SJSA1 (cell line): ENCODE data around the gene CLPTM1L. TPM values are rescaled to one million over a fixed set of nuclear protein-coding genes. Genes with fewer than 3 reads are reported as not detected.
"Not testable (repeated sequence)": the region's sequence is repeated elsewhere in the genome, so short reads cannot be mapped to it uniquely, and the experiment has no call there.

Experiments used
- DNase-seq, 2 experiments: peaks; one replicate each; pipeline ENCODE4 v3.0.0-alpha.2; 2015 to 2020; ENCODE audit warnings: low spot score in 2 of 2, low read depth in 1 of 2
- H3K27ac ChIP-seq: fragments of 250-450 bp; sonication (Bioruptor Pico); 2 replicates; pipeline ENCODE4 v1.5.1; 2020; ENCODE audit warnings: mild to moderate bottlenecking, moderate library complexity
- H3K27me3 ChIP-seq: fragments of 250-450 bp; sonication (Bioruptor Pico); replicated peaks from 2 replicates; pipeline ENCODE4 v1.5.1; 2020; ENCODE audit warnings: mild to moderate bottlenecking, moderate library complexity
- H3K36me3 ChIP-seq: fragments of 250-450 bp; sonication (Bioruptor Pico); 2 replicates; pipeline ENCODE4 v1.5.1; 2020; ENCODE audit warnings: mild to moderate bottlenecking
- H3K4me1 ChIP-seq: fragments of 250-450 bp; sonication (Bioruptor Pico); replicated peaks from 2 replicates; pipeline ENCODE4 v1.6.1; 2021; ENCODE audit warnings: mild to moderate bottlenecking
- H3K4me3 ChIP-seq: fragments of 250-450 bp; sonication (Bioruptor Pico); 2 replicates; pipeline ENCODE4 v1.5.1; 2020; ENCODE audit warnings: mild to moderate bottlenecking
- H3K9me3 ChIP-seq: fragments of 250-450 bp; sonication (Bioruptor Pico); replicated peaks from 2 replicates; pipeline ENCODE4 v1.5.1; 2020; ENCODE audit warnings: mild to moderate bottlenecking
- total RNA-seq: library from RNA; depleted of rRNA; stranded (reverse); fragments of >200 nt; shearing (Covaris generic); gene quantifications from 2 replicates; pipeline ENCODE4 v1.2.3, GENCODE V29; 2014

Gene CLPTM1L
- total RNA-seq, 1 experiment from 2014 or later = 241 TPM

- H3K4me3 ChIP-seq = no peak overlapping the region
- DNase-seq = no peak
- no peaks in the 10 kb centered on the region for H3K36me3 ChIP-seq
- no peaks in the 10 kb centered on the region for H3K4me1 ChIP-seq
- peaks cover 84% of the 10 kb centered on the region for H3K27me3 ChIP-seq
- H3K27ac ChIP-seq = no peak overlapping the region
- no peaks in the 10 kb centered on the region for H3K9me3 ChIP-seq
These were observed 17.5 kb upstream of the CLPTM1L start for GRCh38 chr5:1362242-1363015.

GRCh38 chr5:1360861-1361260 lies 16.0 kb upstream of the CLPTM1L start:
- Histone ChIP-seq H3K4me3 (no peak overlapping the region), H3K9me3 (no peaks in the 10 kb centered on the region), H3K27me3 (peaks cover 86% of the 10 kb centered on the region), H3K27ac (no peak overlapping the region), H3K4me1 (no peaks in the 10 kb centered on the region), H3K36me3 (no peaks in the 10 kb centered on the region)
- no peak for DNase-seq

GRCh38 chr5:1360367-1360766 lies 15.5 kb upstream of the CLPTM1L start:
- DNase-seq, H3K4me1 ChIP-seq, H3K36me3 ChIP-seq, H3K9me3 ChIP-seq, H3K27ac ChIP-seq, H3K4me3 ChIP-seq: not testable (repeated sequence)
- H3K27me3 ChIP-seq = peaks cover 88% of the 10 kb centered on the region

- Histone ChIP-seq H3K36me3 (no peaks in the 10 kb centered on the region), H3K9me3 (no peaks in the 10 kb centered on the region), H3K27ac (no peak overlapping the region), H3K27me3 (peaks cover 88% of the 10 kb centered on the region), H3K4me3 (no peak overlapping the region), H3K4me1 (no peaks in the 10 kb centered on the region)
- no peak for DNase-seq
These were observed 14.8 kb upstream of the CLPTM1L start for GRCh38 chr5:1359713-1360112.

GRCh38 chr5:1359031-1359645 lies 14.2 kb upstream of the CLPTM1L start:
- Histone ChIP-seq H3K4me1 (no peaks in the 10 kb centered on the region), H3K27ac (no peak overlapping the region), H3K36me3 (no peaks in the 10 kb centered on the region), H3K9me3 (no peaks in the 10 kb centered on the region), H3K27me3 (peaks cover 88% of the 10 kb centered on the region), H3K4me3 (no peak overlapping the region)
- DNase-seq = no peak

GRCh38 chr5:1358726-1359025 lies 13.8 kb upstream of the CLPTM1L start:
- peaks cover 84% of the 10 kb centered on the region for H3K27me3 ChIP-seq
- no peak overlapping the region for H3K27ac ChIP-seq
- no peaks in the 10 kb centered on the region for H3K9me3 ChIP-seq
- no peak for DNase-seq
- no peaks in the 10 kb centered on the region for H3K4me1 ChIP-seq
- no peaks in the 10 kb centered on the region for H3K36me3 ChIP-seq
- no peak overlapping the region for H3K4me3 ChIP-seq

- H3K36me3 ChIP-seq = no peaks in the 10 kb centered on the region
- no peaks in the 10 kb centered on the region for H3K9me3 ChIP-seq
- H3K27me3 ChIP-seq = peaks cover 84% of the 10 kb centered on the region
- no peak overlapping the region for H3K27ac ChIP-seq
- H3K4me1 ChIP-seq = no peaks in the 10 kb centered on the region
- no peak overlapping the region for H3K4me3 ChIP-seq
- no peak for DNase-seq
These were observed 13.2 kb upstream of the CLPTM1L start for GRCh38 chr5:1357946-1358725.

GRCh38 chr5:1356873-1357787 lies 12.2 kb upstream of the CLPTM1L start:
- Histone ChIP-seq H3K27me3 (peaks cover 77% of the 10 kb centered on the region), H3K27ac (no peak overlapping the region), H3K36me3 (no peaks in the 10 kb centered on the region), H3K4me3 (no peak overlapping the region), H3K9me3 (no peaks in the 10 kb centered on the region), H3K4me1 (no peaks in the 10 kb centered on the region)
- DNase-seq = no peak

GRCh38 chr5:1354576-1354975 lies 9.7 kb upstream of the CLPTM1L start:
- peaks cover 80% of the 10 kb centered on the region for H3K27me3 ChIP-seq
- no peaks in the 10 kb centered on the region for H3K36me3 ChIP-seq
- no peak for DNase-seq
- no peak overlapping the region for H3K27ac ChIP-seq
- H3K9me3 ChIP-seq = no peaks in the 10 kb centered on the region
- H3K4me3 ChIP-seq = no peak overlapping the region
- no peaks in the 10 kb centered on the region for H3K4me1 ChIP-seq

GRCh38 chr5:1352231-1353219 lies 7.6 kb upstream of the CLPTM1L start:
- H3K27ac ChIP-seq = no peak overlapping the region
- no peak overlapping the region for H3K4me3 ChIP-seq
- H3K4me1 ChIP-seq = no peaks in the 10 kb centered on the region
- H3K27me3 ChIP-seq = peaks cover 63% of the 10 kb centered on the region
- no peaks in the 10 kb centered on the region for H3K9me3 ChIP-seq
- no peak for DNase-seq
- no peaks in the 10 kb centered on the region for H3K36me3 ChIP-seq

- DNase-seq = no peak
- Histone ChIP-seq H3K9me3 (no peaks in the 10 kb centered on the region), H3K27ac (no peak overlapping the region), H3K4me3 (no peak overlapping the region), H3K36me3 (no peaks in the 10 kb centered on the region), H3K4me1 (peaks cover under 1% of the 10 kb centered on the region), H3K27me3 (peaks cover 49% of the 10 kb centered on the region)
These were observed 6.3 kb upstream of the CLPTM1L start for GRCh38 chr5:1351156-1351555.

GRCh38 chr5:1349246-1349645 lies 4.3 kb upstream of the CLPTM1L start:
- peaks cover 5% of the 10 kb centered on the region for H3K36me3 ChIP-seq

GRCh38 chr5:1348986-1349245 lies 4.0 kb upstream of the CLPTM1L start:
- Histone ChIP-seq H3K27ac (no peak overlapping the region), H3K4me3 (no peak overlapping the region), H3K9me3 (no peaks in the 10 kb centered on the region), H3K36me3 (peaks cover 6% of the 10 kb centered on the region), H3K27me3 (peaks cover 30% of the 10 kb centered on the region), H3K4me1 (peaks cover 11% of the 10 kb centered on the region)
- DNase-seq = no peak

More at GRCh38 chr5:1349246-1349645, 4.3 kb upstream of the CLPTM1L start:
- DNase-seq = no peak
- H3K4me3 ChIP-seq = no peak overlapping the region
- H3K27ac ChIP-seq = no peak overlapping the region
- H3K9me3 ChIP-seq = no peaks in the 10 kb centered on the region
- peaks cover 8% of the 10 kb centered on the region for H3K4me1 ChIP-seq
- H3K27me3 ChIP-seq = peaks cover 31% of the 10 kb centered on the region
